Mononuclear cell (primary cell): ENCODE data around the gene HSCB. TPM values are rescaled to one million over a fixed set of nuclear protein-coding genes. Genes with fewer than 3 reads are reported as not detected.
A peak's percentile ranks its signal among the peaks of the same experiment; 100 is the strongest.
"Not testable (repeated sequence)": the region's sequence is repeated elsewhere in the genome, so short reads cannot be mapped to it uniquely, and the experiment has no call there.

ENCODE experiments used
- H3K27me3 ChIP-seq: 2 replicates; pipeline ENCODE4 v1.6.0; 2011; ENCODE audit warnings: low read length, control low read depth; ENCODE audit not compliant: insufficient read depth
- H3K4me1 ChIP-seq: 2 replicates; pipeline ENCODE4 v1.5.1; 2011; ENCODE audit warnings: mild to moderate bottlenecking, low read length, control low read depth; ENCODE audit not compliant: insufficient read depth
- H3K4me3 ChIP-seq: 2 replicates; pipeline ENCODE4 v1.5.1; 2011; ENCODE audit warnings: mild to moderate bottlenecking, low read length, moderate library complexity
- H3K9me3 ChIP-seq: 2 replicates; pipeline ENCODE4 v1.5.1; 2011; ENCODE audit warnings: low read depth, mild to moderate bottlenecking, control low read depth, low read length
- total RNA-seq: library from RNA; depleted of rRNA; stranded (reverse); fragments of >200 nt; gene quantifications from one replicate; pipeline ENCODE4 v1.2.3, GENCODE V29; 2012

Gene HSCB, protein sequence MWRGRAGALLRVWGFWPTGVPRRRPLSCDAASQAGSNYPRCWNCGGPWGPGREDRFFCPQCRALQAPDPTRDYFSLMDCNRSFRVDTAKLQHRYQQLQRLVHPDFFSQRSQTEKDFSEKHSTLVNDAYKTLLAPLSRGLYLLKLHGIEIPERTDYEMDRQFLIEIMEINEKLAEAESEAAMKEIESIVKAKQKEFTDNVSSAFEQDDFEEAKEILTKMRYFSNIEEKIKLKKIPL
- 8.3 TPM for total RNA-seq

DNA sequence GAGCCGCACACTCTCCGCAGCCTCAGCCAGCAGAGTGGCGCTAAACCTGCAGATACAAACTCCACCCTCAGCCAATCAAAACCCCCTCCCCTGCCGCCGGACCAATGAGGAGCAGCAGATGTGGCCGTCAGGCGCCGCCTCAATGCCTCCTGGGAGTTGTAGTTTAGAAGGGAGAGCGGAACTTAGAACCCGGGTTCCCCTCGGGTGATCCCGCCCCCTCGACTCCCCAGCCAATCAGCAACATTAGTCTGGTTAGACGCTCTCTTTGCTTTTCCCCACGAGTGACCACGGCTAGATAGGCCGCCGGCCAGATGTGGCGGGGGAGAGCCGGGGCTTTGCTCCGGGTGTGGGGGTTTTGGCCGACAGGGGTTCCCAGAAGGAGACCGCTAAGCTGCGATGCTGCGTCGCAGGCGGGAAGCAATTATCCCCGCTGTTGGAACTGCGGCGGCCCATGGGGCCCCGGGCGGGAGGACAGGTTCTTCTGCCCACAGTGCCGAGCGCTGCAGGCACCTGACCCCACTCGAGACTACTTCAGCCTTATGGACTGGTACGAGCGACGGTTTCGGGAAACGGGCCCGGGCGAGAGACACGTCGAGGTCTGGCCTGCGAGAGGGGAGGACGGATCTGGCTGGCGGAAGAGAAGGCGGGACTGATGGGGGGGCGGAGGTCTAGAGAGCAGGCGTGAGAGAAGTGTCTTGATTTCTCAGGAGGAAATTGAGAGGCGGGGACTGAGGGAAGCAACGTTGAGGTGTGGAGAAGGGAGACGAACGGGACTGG, at the start of gene HSCB, which contains the start of gene CHEK2:
TSS of gene HSCB (plus strand) at position 255 of the 777 bp plus-strand sequence. CDS start at position 312, 57 bp downstream.
TSS of gene CHEK2 (minus strand) at position 36 of the 777 bp plus-strand sequence. CDS start 7,099 bp downstream, outside the sequence.
- peak within 1 kb of the TSS; percentile 83 for H3K4me3 ChIP-seq
- H3K4me1 ChIP-seq: peaks cover 21% of the 10 kb centered on the region
- no peaks in the 10 kb centered on the region for H3K27me3 ChIP-seq

DNA sequence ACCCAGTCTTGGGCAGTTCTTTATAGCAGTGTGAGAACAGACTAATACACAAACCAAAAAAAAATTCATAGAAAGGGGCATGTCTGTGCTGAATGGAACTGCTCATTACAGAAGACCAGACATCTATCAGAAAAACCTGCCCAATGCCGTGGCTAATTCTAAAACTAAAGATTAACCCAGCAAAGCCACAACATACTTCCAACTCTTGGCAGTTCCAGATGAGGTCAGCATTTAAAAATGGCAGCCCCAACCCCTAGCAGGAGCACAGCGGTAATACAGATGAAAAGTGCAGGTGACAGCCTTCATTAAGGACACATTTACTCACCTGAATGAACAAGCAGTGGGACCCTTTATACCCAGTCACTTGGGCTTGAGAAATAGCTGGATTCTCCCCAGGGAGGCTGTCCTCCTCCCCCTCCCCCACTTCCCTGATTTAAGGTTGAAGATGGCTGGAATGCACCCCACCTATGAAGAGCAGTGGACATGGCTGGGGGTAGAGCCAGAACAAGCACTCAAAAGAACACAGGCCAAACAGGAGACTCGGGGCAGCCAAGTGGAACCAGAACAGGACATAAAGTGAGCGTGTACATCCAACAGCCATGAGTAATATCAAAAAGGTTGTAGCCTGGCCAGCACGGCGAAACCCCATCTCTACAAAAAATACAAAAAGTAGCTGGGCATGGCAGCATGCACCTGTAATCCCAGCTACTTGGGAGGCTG, 48.6 kb upstream of the HSCB start:
- not testable (repeated sequence) for H3K4me3 ChIP-seq, H3K27me3 ChIP-seq, H3K9me3 ChIP-seq, H3K4me1 ChIP-seq

More for the DNA sequence above, at the start of gene HSCB, which contains the start of gene CHEK2:
- H3K9me3 ChIP-seq: no peaks in the 10 kb centered on the region

DNA sequence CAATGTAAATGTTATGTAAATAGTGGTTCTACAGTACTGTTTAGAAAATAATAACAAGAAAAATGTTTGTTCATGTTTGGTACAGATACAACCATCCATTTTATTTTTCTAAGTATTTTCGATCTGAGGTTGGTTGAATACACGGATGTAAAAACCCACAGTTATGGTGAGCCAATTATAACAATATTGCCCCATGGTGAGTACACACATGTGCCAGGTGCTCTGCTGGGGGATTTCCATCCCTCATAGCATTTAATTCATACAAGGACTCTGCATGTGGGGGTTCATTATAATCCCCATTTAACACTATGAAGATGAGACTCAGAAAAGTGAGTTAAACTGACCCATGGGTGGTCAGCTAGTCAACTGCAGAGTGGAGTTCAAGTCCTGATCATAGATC, 38.9 kb upstream of the HSCB start:
- Histone ChIP-seq H3K27me3 (no peaks in the 10 kb centered on the region), H3K4me1 (peaks cover 6% of the 10 kb centered on the region), H3K4me3 (no peak overlapping the region), H3K9me3 (no peaks in the 10 kb centered on the region)

DNA sequence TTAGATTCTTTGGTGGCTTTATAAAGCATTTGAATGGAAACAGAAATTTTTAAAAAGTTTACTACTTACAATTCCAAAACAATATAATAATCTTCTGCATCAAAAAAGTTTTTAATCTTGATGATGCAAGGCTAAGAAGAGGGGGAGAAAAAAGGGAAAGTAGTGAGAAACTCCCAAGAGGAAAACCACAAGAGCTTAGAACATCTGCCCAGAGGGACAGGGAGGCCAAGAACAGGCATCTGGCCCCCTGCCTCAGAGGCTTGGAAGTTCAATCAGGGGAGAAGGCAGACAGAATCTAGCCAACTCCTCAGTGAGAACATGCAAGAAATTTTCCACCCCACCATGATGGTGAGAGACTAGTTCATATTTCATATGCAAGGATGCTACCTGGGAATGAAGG, 38.4 kb upstream of the HSCB start:
- H3K4me3 ChIP-seq: no peak overlapping the region
- no peaks in the 10 kb centered on the region for H3K27me3 ChIP-seq
- peaks cover 6% of the 10 kb centered on the region for H3K4me1 ChIP-seq
- no peaks in the 10 kb centered on the region for H3K9me3 ChIP-seq

DNA sequence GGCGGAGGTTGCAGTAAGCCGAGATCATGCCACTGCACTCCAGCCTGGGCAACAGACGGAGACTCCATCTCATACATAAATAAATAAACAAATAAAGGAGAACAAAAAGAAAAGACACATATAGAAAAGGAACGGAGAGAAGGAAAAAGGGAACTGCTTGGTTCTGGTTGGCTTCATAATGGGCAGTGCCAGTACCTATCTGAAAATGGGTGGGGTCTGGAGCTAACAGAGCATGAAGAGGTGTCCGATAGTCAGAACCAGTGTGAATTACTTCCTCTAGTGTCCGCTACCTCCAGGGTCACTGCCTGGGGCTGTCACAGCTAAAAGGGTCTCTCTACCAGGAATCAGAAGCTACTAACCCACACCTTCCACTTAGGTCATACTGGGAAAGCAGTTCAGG, 35.0 kb upstream of the HSCB start:
- Histone ChIP-seq H3K9me3 (no peaks in the 10 kb centered on the region), H3K4me1 (peaks cover 6% of the 10 kb centered on the region), H3K4me3 (no peak overlapping the region), H3K27me3 (no peaks in the 10 kb centered on the region)

DNA sequence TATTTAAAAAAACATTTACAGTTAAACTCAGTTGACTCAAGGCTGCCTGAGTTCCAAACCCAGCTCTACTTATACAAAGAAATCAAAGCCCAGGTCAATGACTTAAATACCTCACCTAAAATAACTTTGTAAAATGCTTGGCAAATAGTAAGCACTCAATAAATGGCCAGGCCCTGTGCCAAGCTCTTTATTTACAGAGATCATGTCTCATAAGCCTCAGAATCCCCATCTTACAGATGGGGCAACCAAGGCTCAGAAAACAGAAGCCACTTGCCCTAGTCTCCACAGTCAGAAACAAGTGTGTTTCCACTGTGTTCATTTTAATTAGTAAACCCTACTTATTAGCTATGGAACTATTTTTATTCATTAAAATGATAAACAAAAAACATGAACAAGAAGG, 31.7 kb upstream of the HSCB start:
- no peak overlapping the region for H3K4me3 ChIP-seq
- peaks cover 6% of the 10 kb centered on the region for H3K4me1 ChIP-seq
- H3K27me3 ChIP-seq: no peaks in the 10 kb centered on the region
- no peaks in the 10 kb centered on the region for H3K9me3 ChIP-seq

DNA sequence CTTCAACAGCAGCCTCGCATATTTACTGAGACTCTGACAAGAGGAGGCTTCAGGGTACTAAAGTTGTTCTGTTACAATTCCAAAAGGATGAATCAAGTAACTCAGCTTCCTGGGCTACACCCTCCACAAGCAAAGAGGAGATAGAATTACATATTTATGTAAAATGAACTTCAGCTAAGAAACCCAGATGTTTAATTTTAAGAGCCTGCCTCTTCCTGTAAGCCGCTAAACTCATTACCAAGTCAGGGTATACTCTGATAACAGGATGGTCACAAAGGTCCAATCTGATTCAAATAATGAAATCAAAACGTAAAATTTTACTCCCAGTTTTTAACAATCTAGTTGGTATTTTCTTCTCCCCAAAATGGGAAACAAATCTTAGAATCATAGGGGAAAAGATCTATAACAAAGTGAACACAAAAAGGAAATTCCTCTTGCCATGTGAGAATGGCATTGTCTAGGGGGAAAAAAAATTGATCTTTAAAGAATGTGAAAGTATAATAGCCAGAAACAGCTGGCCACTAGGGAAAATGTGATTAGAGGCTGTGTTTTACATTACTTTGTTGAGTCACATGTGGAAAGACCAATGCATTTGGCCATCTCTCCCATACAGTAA, 31.2 kb upstream of the HSCB start:
- peaks cover 6% of the 10 kb centered on the region for H3K4me1 ChIP-seq

DNA sequence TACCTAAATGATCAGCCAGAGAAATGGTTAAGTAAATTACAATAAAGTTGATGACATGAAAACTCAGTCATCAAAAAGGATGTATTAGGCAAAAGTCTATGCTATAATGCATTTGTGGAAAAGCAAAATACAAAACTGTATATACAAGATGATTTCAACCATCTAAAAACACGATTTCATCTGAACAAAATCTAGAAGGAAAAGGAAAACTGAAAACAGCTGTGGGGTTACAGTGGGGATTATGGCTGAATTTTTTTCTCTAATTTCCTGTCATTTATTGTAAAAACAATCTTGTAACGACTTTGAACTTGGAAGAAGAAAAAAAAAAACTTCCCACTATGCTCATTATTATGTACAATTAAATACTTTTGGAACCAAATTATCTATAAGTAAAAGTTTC, 30.5 kb upstream of the HSCB start:
- Histone ChIP-seq H3K9me3 (no peaks in the 10 kb centered on the region), H3K4me3 (no peak overlapping the region), H3K4me1 (peaks cover 1% of the 10 kb centered on the region)

More for the DNA sequence above, 31.2 kb upstream of the HSCB start:
- no peaks in the 10 kb centered on the region for H3K9me3 ChIP-seq
- no peaks in the 10 kb centered on the region for H3K27me3 ChIP-seq
- no peak overlapping the region for H3K4me3 ChIP-seq

DNA sequence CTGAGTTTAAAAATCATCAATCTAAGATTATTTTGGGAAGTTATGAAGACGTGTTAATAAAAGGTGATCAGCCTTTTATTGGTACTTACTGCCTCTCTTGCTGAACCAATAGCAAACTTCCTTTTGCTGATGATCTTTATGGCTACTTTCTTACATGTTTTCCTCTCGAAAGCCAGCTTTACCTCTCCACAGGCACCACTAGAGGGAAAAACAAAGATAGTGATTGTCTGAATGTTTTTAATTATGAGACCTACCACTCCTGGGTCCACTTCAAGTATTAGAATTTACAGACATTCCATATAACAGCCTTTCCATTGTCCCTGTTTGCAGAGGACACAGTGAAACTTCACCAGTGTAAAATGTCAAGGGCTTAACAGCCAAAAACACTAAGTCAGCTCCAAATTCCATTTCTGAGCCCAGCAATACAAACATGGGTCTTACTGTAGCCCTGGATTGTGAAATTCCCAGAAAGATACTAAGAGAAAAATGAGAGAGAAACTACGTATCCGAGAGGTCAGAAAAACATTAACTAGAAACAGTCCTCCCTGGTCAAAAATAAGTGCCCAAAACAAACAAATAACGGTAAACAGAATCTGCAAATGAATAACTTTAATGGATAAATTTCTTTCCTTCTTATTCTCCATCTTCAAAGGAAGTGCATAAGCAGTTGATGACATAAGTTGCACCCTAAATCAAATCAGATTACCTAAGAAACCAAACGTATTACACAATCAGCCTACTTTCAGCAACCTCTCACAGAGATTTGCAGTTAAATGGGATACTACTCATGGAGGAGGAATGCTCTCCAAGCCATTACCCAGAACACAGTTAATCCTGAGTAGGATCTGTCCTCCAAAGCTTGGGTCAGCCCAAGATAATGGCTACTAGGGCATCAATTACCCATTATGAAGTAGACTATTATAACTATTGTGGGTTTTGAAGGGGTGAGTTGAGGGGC, 29.7 kb upstream of the HSCB start:
- H3K4me3 ChIP-seq: no peak overlapping the region
- H3K4me1 ChIP-seq: no peaks in the 10 kb centered on the region
- H3K9me3 ChIP-seq: no peaks in the 10 kb centered on the region
- no peaks in the 10 kb centered on the region for H3K27me3 ChIP-seq

More for the DNA sequence above, 30.5 kb upstream of the HSCB start:
- no peaks in the 10 kb centered on the region for H3K27me3 ChIP-seq

DNA sequence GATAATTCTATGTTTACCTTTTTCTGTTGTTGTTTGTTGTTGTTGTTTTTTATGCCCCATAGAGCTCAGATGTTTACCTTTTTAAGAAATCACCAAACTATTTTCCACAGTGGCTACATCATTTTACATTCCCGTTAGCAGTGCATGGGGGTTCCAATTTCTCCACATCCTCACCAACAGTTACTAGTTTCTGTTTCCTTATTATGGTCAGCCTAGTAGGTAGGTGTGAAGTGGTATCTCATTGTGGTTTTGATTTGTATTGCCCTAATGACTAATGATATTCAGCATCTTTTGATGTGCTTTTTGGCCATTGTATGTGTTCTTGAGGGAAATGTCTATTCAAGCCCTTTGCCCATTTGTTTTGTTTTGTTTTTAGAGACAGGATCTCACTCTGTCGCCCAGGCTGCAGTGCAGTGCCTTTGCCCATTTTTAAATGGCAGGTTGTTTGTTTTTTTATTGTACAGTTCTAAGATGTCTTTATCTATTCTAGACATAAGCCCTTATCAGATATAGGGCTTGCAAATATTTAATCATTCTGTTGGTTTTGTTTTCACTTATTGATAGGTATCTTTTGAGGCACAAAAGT, 27.7 kb upstream of the HSCB start:
- no peaks in the 10 kb centered on the region for H3K4me1 ChIP-seq
- no peaks in the 10 kb centered on the region for H3K27me3 ChIP-seq
- H3K4me3 ChIP-seq: no peak overlapping the region
- no peaks in the 10 kb centered on the region for H3K9me3 ChIP-seq

DNA sequence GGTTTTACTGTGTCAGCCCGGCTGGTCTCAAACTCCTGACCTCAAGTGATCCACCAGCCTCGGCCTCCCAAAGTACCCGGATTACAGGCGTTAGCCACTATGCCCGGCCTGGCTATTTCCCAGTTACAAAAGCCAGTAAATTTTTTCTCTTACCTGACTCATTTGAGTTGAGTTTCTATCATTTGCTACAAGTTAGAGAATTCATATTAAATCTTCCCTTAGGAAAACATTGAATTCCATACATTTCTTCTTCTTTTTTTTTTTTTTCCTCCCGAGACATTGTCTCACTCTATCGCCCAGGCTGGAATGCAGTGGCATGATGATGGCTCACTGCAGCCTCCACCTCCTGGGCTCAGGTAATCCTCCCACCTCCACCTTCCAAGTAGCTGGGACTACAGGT, 26.2 kb upstream of the HSCB start:
- H3K4me3 ChIP-seq: no peak overlapping the region
- H3K9me3 ChIP-seq: no peaks in the 10 kb centered on the region
- H3K27me3 ChIP-seq: no peaks in the 10 kb centered on the region
- H3K4me1 ChIP-seq: no peaks in the 10 kb centered on the region

DNA sequence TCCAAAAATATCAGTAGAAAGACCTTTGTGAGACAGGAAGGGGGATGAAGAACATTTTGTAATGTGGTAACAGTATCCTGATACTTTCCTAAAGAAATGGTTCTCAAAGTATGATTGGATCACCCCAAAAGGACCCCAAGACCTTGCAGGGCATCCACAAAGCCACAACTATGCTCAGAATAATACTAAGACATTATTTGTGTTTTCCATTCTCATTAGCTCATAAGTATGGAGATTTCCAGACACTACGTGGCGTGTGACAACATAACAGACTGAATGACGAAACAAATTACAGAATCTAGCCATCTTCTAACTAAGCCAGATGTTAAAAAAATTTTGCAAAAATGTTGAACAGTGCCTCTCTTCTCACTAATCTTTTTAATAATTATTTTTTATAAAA, 25.2 kb upstream of the HSCB start:
- Histone ChIP-seq H3K4me1 (no peaks in the 10 kb centered on the region), H3K4me3 (no peak overlapping the region), H3K27me3 (no peaks in the 10 kb centered on the region), H3K9me3 (no peaks in the 10 kb centered on the region)

DNA sequence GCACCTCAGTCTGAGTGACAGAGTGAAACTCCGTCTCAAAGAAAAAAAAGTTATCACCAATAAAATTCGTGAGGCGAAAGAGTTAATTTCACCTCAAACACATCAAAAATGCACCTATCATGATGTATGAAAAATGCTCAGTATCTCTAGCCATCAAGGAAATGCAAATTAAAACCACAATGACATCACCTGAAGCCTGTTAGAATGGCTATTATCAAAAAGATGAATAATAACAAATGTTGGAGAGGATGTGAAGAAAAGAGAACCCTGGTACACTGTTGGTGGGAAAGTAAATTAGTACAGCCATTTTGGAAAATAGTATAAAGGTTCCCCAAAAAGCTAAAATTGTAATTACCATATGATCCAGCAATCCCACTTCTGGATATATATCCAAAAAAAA, 23.8 kb upstream of the HSCB start:
- Histone ChIP-seq H3K4me1 (no peaks in the 10 kb centered on the region), H3K27me3 (no peaks in the 10 kb centered on the region)

DNA sequence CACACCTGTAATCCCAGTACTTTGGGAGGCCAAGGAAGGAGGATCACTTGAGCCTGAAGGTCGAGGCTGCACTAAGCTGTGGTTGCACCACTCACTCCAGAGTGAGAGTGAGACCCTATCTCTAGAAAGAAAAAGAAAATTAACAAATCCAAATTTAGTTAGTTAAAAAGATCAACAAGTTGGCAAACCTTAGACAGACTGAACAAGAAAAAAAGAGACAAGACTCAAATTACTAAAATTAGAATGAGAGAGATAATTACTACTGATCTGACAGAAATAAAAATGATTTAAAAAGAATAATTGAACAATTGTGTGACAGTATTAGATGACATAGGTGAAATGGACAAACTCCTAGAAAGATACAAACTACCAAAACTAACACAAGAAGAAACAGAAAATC, 13.8 kb upstream of the HSCB start:
- Histone ChIP-seq H3K4me3 (no peak overlapping the region), H3K9me3 (no peaks in the 10 kb centered on the region), H3K27me3 (no peaks in the 10 kb centered on the region)

More for the DNA sequence above, 23.8 kb upstream of the HSCB start:
- H3K9me3 ChIP-seq: no peaks in the 10 kb centered on the region
- no peak overlapping the region for H3K4me3 ChIP-seq

More for the DNA sequence above, 13.8 kb upstream of the HSCB start:
- H3K4me1 ChIP-seq: no peaks in the 10 kb centered on the region
